LNCaP clone FGC (cell line): ENCODE measurements around the gene CEP126.

ENCODE experiments used
- DNase-seq: peaks from one replicate; pipeline ENCODE4 v3.0.0-alpha.2; 2011; ENCODE audit warnings: low read depth
- H3K4me3 ChIP-seq: 2 replicates; pipeline ENCODE4 v1.5.1; 2011; ENCODE audit warnings: mild to moderate bottlenecking, low read depth, low read length, control low read depth
- TF ChIP-seq, protein P1 (sequence below): IDR thresholded peaks from 2 replicates; pipeline ENCODE4 v1.5.1; 2012; ENCODE audit warnings: mild to moderate bottlenecking; ENCODE audit not compliant: control insufficient read depth, insufficient read depth; ENCODE audit errors: extremely low read depth

The CEP126 gene

GRCh38 chr11:101914738-101915426 lies at the start of gene CEP126:
Gene CEP126 (plus strand): TSS chr11:101915010. CDS start chr11:101915285, 275 bp downstream.
- DNase-seq = peak; percentile 59
- peak within 1 kb of the TSS; percentile 67 for H3K4me3 ChIP-seq
- TF ChIP-seq, protein P1, sequence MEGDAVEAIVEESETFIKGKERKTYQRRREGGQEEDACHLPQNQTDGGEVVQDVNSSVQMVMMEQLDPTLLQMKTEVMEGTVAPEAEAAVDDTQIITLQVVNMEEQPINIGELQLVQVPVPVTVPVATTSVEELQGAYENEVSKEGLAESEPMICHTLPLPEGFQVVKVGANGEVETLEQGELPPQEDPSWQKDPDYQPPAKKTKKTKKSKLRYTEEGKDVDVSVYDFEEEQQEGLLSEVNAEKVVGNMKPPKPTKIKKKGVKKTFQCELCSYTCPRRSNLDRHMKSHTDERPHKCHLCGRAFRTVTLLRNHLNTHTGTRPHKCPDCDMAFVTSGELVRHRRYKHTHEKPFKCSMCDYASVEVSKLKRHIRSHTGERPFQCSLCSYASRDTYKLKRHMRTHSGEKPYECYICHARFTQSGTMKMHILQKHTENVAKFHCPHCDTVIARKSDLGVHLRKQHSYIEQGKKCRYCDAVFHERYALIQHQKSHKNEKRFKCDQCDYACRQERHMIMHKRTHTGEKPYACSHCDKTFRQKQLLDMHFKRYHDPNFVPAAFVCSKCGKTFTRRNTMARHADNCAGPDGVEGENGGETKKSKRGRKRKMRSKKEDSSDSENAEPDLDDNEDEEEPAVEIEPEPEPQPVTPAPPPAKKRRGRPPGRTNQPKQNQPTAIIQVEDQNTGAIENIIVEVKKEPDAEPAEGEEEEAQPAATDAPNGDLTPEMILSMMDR = peak; percentile 48; the same call in 1 of the 2 replicates

- DNase-seq = no peak
- TF ChIP-seq, protein P1 = no peak
- no peak overlapping the region for H3K4me3 ChIP-seq
Measured at GRCh38 chr11:101866619-101867491, 48.0 kb upstream of the CEP126 start.

GRCh38 chr11:101867951-101868350 lies 46.9 kb upstream of the CEP126 start:
- DNase-seq = no peak
- no peak overlapping the region for H3K4me3 ChIP-seq
- TF ChIP-seq, protein P1 = no peak

DNA sequence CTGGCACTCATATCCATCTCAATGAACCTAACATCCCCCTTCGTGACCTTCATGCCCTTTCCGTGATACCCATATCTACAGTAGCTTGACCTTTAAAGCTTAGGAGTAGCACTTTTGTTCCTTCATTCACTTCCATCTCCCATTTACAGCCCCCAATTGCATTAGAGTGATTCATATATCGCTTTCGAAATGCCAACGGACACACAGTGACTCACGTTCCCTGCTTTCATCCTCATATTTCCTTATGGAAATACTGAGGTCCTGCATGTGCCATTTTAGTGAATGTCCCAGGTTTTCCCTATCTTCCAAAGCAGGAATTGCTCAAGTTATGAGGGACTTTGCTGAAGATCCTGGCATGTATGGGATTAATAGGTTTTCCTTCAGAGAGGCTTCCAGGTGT lies 44.3 kb upstream of the CEP126 start:
- TF ChIP-seq, protein P1 = no peak
- no peak for DNase-seq

GRCh38 chr11:101872171-101872882 lies 42.5 kb upstream of the CEP126 start:
- H3K4me3 ChIP-seq = no peak overlapping the region
- no peak for DNase-seq
- TF ChIP-seq, protein P1 = no peak

More for the DNA sequence above, 44.3 kb upstream of the CEP126 start:
- no peak overlapping the region for H3K4me3 ChIP-seq

GRCh38 chr11:101880222-101880621 lies 34.6 kb upstream of the CEP126 start:
- TF ChIP-seq, protein P1 = peak; percentile 37
- peak; percentile 30 for DNase-seq
- H3K4me3 ChIP-seq = no peak overlapping the region
